Urothelium cell line (cell line): Measurements from ENCODE around the gene EGFLAM.

Experiments used
- DNase-seq: peaks from one replicate; pipeline ENCODE4 v3.0.0; 2011; ENCODE audit warnings: low spot score, mixed read lengths
- FAIRE-seq: peaks from 2 replicates; lab custom pipeline; 2011; peaks lifted over from hg19 to GRCh38; lab: Jason Lieb, UNC

Gene EGFLAM

GRCh38 chr5:38443390-38443789 lies 185.0 kb downstream of the EGFLAM start:
- DNase-seq (no peak), FAIRE-seq (no peak)

DNA sequence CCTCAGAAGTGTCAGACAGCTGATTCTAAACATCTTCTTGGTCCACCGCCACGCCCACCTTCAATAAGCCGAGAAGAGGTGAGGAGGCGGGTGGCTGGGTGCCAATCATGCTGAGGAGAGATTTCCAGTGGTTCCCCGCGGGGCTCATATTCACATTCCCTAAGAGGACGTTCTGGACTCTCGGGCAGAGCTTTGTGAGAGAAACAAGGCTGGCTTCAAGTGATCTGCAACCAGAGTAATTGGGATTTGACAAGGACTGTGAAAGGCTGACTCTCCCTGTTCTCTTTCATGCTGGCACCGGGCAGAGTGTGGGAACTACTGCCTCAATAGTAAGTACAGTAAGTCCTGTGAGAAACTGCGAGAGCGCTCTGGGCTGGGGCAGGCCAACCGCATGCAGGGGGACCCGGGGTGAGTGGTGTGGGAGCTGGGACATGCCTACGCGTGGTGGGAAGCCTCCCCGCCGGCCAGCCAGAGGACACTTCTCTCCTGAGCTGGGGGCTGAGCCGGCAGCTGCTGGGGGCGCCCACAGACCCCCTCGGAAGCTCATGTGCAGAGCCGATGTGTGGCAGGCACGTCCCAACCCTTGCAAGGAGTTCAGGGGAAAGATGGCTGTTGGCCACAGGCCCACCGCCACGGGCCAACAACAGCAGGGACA lies 187.1 kb downstream of the EGFLAM start:
- FAIRE-seq (peak; percentile 63), DNase-seq (peak; percentile 72)

DNA sequence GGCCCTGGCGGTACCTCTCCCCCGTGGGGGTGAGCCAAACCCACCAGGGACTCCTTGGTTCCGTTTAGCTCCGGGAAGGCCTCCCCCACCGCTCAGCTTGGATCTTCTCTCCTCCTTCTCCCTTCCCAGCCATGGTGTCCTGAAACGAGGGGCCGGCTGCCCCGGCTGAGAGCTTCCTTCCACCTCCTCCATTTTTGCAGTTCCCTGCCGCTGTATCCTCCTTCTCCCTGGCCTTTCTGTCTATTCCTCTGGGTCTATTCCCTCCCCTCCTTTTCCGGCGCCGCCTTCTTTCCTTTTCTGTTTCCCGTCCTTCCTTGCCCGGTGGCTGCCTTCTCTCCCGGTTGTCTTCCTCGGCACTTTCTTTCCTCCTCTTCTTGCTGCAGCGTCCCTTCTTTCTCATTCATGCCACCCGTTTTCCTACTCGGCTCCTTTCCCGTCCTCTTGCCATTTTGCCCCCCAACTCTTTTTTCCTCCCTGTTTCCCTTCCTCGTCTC lies 187.7 kb downstream of the EGFLAM start:
- FAIRE-seq, result no peak
- DNase-seq, result peak; percentile 54

GRCh38 chr5:38447056-38447455 lies 188.7 kb downstream of the EGFLAM start:
- FAIRE-seq (no peak), DNase-seq (no peak)

GRCh38 chr5:38447786-38448185 lies 189.4 kb downstream of the EGFLAM start:
- FAIRE-seq (no peak), DNase-seq (no peak)

DNA sequence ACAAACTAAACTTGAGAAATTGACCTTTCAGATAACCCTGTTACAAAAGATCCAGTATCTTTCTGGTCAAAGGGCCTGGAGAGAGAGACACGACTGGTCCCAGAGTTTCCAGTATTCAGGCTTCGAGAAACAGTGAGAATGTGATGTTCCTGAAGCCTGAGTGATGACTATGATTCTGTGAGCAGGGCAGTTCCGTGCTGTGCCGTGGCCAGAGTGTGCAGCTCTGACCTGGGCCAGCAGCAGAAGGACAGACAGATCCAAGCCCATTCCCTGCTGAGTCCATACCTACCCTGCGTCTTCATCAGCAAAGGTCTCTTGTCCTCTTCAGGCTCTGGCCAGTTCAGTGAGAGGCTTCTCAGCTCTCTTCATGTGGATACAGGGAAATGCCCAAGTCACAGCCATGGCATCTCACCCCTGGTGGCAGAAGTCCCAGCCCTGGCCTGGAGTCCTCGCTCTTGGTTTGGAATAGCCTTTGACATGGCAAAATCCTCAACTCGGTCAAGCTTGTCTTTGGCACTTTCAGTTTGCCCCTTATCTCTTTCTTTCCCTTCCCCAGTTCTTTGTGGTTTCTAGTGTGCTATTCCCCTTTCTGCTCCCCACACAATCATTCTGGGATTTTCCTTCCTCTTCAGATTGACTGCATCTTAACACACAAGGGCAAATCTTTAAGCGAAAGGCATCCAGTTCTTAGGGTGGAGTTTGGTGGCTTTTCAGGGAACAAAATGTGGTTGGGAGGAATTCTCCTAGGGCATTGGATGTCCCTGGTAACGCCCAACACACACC lies 190.4 kb downstream of the EGFLAM start:
- DNase-seq (no peak), FAIRE-seq (no peak)

GRCh38 chr5:38450627-38451026 lies 192.3 kb downstream of the EGFLAM start:
- no peak for FAIRE-seq
- no peak for DNase-seq

GRCh38 chr5:38451074-38451725 lies 192.8 kb downstream of the EGFLAM start:
- DNase-seq (no peak), FAIRE-seq (no peak)

DNA sequence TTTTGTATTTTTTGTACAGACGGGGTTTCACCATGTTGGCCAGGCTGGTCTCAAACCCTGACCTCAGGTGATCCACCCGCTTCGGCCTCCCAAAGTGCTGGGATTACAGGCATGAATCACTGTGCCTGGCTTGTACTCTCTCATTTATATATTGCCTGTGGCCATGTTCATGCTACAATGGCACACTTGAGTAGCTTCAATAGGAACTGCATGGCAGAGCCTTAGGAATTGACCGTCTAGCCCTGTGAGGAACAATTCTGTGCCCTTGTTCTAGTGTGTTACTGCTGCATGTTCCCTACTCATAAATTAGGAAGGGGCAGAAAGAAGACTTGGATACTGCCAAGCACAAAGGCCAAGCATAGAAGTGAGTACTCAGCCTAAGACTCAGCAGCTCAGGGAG lies 193.8 kb downstream of the EGFLAM start:
- FAIRE-seq (no peak), DNase-seq (no peak)

DNA sequence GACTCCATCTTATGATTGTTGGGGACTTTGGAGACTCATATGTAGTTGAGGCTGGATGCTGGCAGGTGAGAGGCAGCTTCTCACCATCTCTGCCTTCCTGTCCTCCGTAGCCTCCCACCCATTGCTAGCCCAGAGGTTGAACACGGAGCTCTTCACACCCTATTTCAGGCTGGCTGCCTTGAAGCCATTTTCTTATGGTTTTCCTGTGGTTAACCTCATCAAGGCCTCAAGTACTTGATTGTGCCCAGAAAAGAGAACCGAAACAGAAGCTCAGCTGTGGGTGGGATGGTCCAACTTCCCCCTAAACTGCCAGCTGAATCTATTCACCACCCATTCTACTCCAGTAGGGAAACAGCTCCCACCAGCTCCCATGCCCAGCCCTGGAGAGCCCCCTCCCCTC lies 195.1 kb downstream of the EGFLAM start:
- FAIRE-seq, result no peak
- DNase-seq, result no peak

DNA sequence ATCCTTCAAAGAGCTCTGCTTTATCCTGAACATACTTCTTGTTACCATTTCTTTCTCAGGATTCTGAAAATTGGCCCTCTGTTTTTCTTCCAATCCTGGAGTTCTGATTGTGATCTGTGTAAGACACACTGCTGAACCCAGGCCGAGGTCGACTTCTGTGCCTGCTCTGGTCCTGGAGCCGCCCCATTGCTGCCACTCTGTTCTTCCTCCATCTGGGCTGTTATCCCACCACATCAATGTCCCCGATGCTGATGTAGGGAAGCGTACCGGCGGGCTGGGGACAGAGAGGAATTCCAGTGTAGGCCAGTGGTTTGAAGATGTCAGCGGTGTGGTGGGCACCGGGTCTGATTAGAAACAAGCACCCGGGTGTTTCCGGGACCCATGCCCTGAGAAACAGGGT lies 195.6 kb downstream of the EGFLAM start:
- DNase-seq (no peak), FAIRE-seq (no peak)

DNA sequence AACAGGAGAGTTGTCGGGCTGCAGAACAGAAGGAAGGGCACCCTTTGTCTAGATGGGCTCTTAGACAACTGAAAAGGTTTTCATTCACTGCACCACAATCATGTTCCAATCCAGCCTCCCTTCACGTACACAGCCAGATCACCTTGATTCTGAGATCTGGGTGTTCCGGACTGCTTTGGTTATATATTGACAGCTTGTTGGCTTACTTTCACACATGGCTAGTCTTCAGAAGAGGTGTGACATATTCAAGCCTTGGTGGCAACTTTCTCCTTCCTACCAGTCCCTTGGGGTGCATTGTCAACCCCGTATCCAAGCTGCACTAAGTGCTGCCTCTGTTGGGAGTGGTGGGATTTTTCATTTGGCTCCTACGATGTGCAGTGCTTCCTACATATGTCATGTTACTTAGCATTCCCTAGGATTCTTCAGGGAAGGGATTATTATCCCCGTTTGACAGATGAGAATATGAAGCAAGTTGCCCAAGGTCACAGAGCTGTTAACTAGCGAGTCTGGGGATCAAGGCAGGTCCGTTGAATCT lies 197.5 kb downstream of the EGFLAM start:
- DNase-seq, result no peak
- FAIRE-seq, result no peak

- FAIRE-seq, result no peak
- DNase-seq, result no peak
These were observed 198.5 kb downstream of the EGFLAM start for GRCh38 chr5:38456657-38457399.

DNA sequence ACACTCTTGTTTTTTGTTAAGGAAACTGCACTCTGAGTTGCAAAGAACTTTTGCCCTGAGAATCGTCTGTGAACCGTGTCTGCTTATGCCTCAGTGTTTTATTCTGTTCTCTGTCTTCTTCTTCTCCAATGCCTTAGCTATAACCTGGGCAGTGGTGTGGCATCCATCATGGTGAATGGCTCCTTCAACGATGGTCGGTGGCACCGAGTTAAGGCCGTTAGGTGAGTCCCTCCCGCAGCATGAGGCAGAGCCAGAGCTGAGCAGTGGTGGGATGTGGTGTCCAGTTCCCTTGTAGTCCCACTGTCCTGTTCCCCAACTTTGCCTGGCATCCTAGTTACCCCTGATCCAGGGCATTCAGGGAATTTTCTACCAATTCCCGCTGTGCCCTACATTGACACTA lies 199.8 kb downstream of the EGFLAM start:
- no peak for FAIRE-seq

DNA sequence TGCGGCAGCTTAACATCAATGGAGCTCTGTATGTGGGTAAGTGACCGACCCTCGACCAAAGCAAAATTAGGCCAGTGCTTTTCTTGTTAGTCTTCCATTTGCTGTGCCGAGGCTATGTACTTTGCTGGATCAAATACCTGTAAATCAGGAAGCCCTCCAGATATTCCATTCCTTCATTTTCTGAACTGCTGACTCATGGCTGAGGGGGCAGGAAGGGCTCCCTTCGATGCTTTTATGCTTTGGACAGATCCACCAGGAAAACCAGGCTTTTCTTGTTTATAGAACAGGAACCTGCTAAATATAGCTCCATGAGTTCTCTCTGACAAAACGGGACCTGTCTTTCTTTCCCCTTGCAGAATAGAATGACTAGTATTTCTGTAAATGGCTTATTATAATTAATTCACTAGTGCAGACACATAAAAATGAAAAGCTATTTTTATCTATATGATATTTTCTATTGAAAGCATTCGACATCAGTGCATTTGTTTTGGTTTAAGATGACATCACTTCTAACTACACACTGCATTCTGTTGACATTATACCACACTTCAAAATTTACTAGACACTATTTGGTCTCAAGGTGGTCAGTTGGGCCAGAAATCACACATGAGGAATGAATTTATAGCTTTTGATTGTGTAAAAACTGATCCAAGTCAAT lies 204.7 kb downstream of the EGFLAM start:
- no peak for FAIRE-seq
- DNase-seq, result no peak

More for the DNA sequence above, 199.8 kb downstream of the EGFLAM start:
- no peak for DNase-seq

- FAIRE-seq (peak; percentile 70), DNase-seq (peak; percentile 80)
These were observed 205.5 kb downstream of the EGFLAM start for GRCh38 chr5:38463634-38464521.

- no peak for FAIRE-seq
- no peak for DNase-seq
These were observed 206.7 kb downstream of the EGFLAM start for GRCh38 chr5:38465061-38465460.

- FAIRE-seq, result peak; percentile 87
These were observed 207.5 kb downstream of the EGFLAM start for GRCh38 chr5:38465702-38466423.

More at GRCh38 chr5:38465702-38466423, 207.5 kb downstream of the EGFLAM start:
- DNase-seq, result no peak
